HepG2 (cell line): ENCODE measurements around the gene PFN4. TPM values are rescaled to one million over a fixed set of nuclear protein-coding genes. Genes with fewer than 3 reads are reported as not detected.

Experiments
- ATAC-seq: fragments of 200-7000 bp; cut with Tn5 transposase; 3 replicates; pipeline ENCODE4 v1.9.1; 2020; ENCODE audit warnings: mild to moderate bottlenecking, moderate library complexity
- BruUV-seq: library from RNA; stranded (reverse); fragments of 400-500 nt; replicated peaks from 2 replicates; lab custom pipeline; 2021; lab: Mats Ljungman, UMichigan
- CTCF ChIA-PET: fragments of 300-600 bp; formaldehyde crosslinking; extraction: SDS; loops from one replicate; lab custom pipeline; 2021; ENCODE audit warnings: low total read pairs, inconsistent platforms, low intra/inter-chr PET ratio; lab: Yijun Ruan, JAX
- POLR2A ChIA-PET: fragments of 350-600 bp; sonication (Branson Sonifier 250); formaldehyde crosslinking; loops from one replicate; lab custom pipeline; 2020; ENCODE audit warnings: antibody characterized with exemption, inconsistent platforms; lab: Yijun Ruan, JAX
- DNase-seq: peaks from one replicate; pipeline ENCODE4 v3.0.0-alpha.2; 2015; ENCODE audit warnings: low spot score
- FAIRE-seq: peaks from 3 replicates; lab custom pipeline; 2011; peaks lifted over from hg19 to GRCh38; lab: Jason Lieb, UNC
- H2AFZ ChIP-seq: one replicate; pipeline ENCODE4 v1.6.1; 2011; ENCODE audit warnings: low read length, inconsistent platforms
- H3K27ac ChIP-seq: fragments of 300-600 bp; 3 replicates; pipeline ENCODE4 v1.8.0; 2011; ENCODE audit warnings: mixed run types, mild to moderate bottlenecking, mixed read lengths, low read length, inconsistent platforms; ENCODE audit not compliant: insufficient read depth; ENCODE audit errors: extremely low read length
- H3K27me3 ChIP-seq, 2 experiments: fragments of 200-600 bp in 1 of 2; 2 replicates in 1 of 2; 3 replicates in 1 of 2; pipeline versions ENCODE4 v1.6.0 to v1.8.0; 2011; ENCODE audit warnings: low read length in 2 of 2, mild to moderate bottlenecking in 2 of 2, moderate library complexity in 2 of 2, inconsistent platforms in 1 of 2; ENCODE audit not compliant: insufficient read depth in 2 of 2, control insufficient read depth in 1 of 2
- H3K36me3 ChIP-seq, 2 experiments: fragments of 200-600 bp in 1 of 2; replicated peaks in 1 of 2; 2 replicates in 1 of 2; 3 replicates in 1 of 2; pipeline versions ENCODE4 v1.5.1 to v1.8.0; 2011; ENCODE audit warnings: low read length in 2 of 2, inconsistent platforms in 1 of 2; ENCODE audit not compliant: insufficient read depth in 2 of 2, control insufficient read depth in 1 of 2
- H3K4me1 ChIP-seq: 2 replicates; pipeline ENCODE4 v1.5.1; 2012; ENCODE audit warnings: low read length, inconsistent platforms; ENCODE audit not compliant: insufficient read depth
- H3K4me2 ChIP-seq: 2 replicates; pipeline ENCODE4 v1.6.0; 2011; ENCODE audit warnings: low read depth, low read length, inconsistent platforms
- H3K4me3 ChIP-seq, 3 experiments: fragments of 200-600 bp in 1 of 3; sonication (generic), shearing (Covaris generic) in 1 of 3; replicated peaks in 1 of 3; 2 replicates each; pipeline ENCODE4 v1.5.1; 2011 to 2016; ENCODE audit warnings: low read length in 3 of 3, inconsistent platforms in 2 of 3, low read depth in 2 of 3, mild to moderate bottlenecking in 2 of 3, control low read depth in 1 of 3, mixed read lengths in 1 of 3; ENCODE audit not compliant: insufficient read depth in 1 of 3
- H3K79me2 ChIP-seq: one replicate; pipeline ENCODE4 v1.6.1; 2011; ENCODE audit warnings: low read length, inconsistent platforms; ENCODE audit not compliant: insufficient read depth
- H3K9ac ChIP-seq: 2 replicates; pipeline ENCODE4 v1.6.0; 2011; ENCODE audit warnings: mild to moderate bottlenecking, low read depth, low read length, inconsistent platforms; ENCODE audit not compliant: insufficient read depth
- H3K9me3 ChIP-seq: 2 replicates; pipeline ENCODE4 v1.5.1; 2012; ENCODE audit warnings: mild to moderate bottlenecking, low read length
- H4K20me1 ChIP-seq: 2 replicates; pipeline ENCODE4 v1.6.0; 2011; ENCODE audit warnings: inconsistent platforms, mild to moderate bottlenecking, low read length, moderate library complexity; ENCODE audit not compliant: insufficient read depth
- KDM5B ChIP-seq: sonication (generic); formaldehyde crosslinking; IDR thresholded peaks from 2 replicates; pipeline ENCODE4 v1.4.0; 2020; ENCODE audit warnings: missing genetic modification reagents, mild to moderate bottlenecking, borderline replicate concordance
- ZFP1 ChIP-seq: IDR thresholded peaks from 2 replicates; pipeline ENCODE4 v1.6.1; 2016
- ZNF205 ChIP-seq: IDR thresholded peaks from 2 replicates; pipeline ENCODE4 v1.6.1; 2018; ENCODE audit warnings: missing biosample characterization, missing genetic modification reagents
- ZNF317 ChIP-seq: sonication (generic); formaldehyde crosslinking; IDR thresholded peaks from 2 replicates; pipeline ENCODE4 v1.5.0; 2020; ENCODE audit warnings: mild to moderate bottlenecking, missing genetic modification reagents
- WGBS: methylation state at CpG from one replicate; pipeline ENCODE4 v1.1.6; 2017; ENCODE audit warnings: low lambda C conversion rate; 5-methylcytosine and 5-hydroxymethylcytosine counted together
- in situ Hi-C: cut with HindIII; loops from 2 replicates; pipeline ENCODE4 v1.10.0; 2017; ENCODE audit warnings: low pct_unique_long_range_greater_than_20kb; ENCODE audit not compliant: extremely low pct_ligation_motif_present
- intact Hi-C: fragments of 100-400 bp; cut with micrococcal nuclease; formaldehyde crosslinking; loops from one replicate; pipeline ENCODE4 v1.10.0; 2022; ENCODE audit not compliant: unreplicated experiment
- polyA plus RNA-seq, 8 experiments: library from polyadenylated mRNA; depleted of rRNA in 3 of 8; stranded (reverse) in 7 of 8; unstranded in 1 of 8; fragments of >200 nt; fragmentation: Illumina TruSeq in 4 of 8; extraction: Trizol in 4 of 8; gene quantifications; 2 replicates each; pipeline versions ENCODE4 v1.2.1 to v1.2.3, GENCODE V29; 2011 to 2016; ENCODE audit warnings: low read depth in 4 of 8, missing spikeins in 1 of 8, mixed read lengths in 1 of 8; ENCODE audit not compliant: insufficient read depth in 1 of 8
- total RNA-seq, 5 experiments: library from RNA; depleted of rRNA; stranded (reverse); fragments of >200 nt; fragmentation: Illumina TruSeq; extraction: Trizol; gene quantifications; 2 replicates each; pipeline ENCODE4 v1.2.3, GENCODE V29; 2016; ENCODE audit warnings: low read depth in 1 of 5

Gene PFN4
- total and polyA plus RNA-seq, 2 of the 13 experiments (the other 11 are each of a cell fraction or from before 2014, with no cell fraction given), result 0.12 to 0.20 TPM

GRCh38 chr2:24160761-24161160 is 37.6 kb upstream of the PFN4 start:
- no peak for ATAC-seq
- no peaks in the 10 kb centered on the region for H3K79me2 ChIP-seq
- TF ChIP-seq ZFP1 (no peak), ZNF205 (peak; percentile 96)
- TF ChIP-seq, all 625 proteins: peak for 1
- Histone ChIP-seq H3K4me3 (no peak overlapping the region), H3K27me3 (no peaks in the 10 kb centered on the region), H3K4me1 (peaks cover 26% of the 10 kb centered on the region), H3K27ac (no peak overlapping the region), H3K4me2 (no peak overlapping the region), H4K20me1 (no peaks in the 10 kb centered on the region), H3K9me3 (no peaks in the 10 kb centered on the region), H2AFZ (no peak overlapping the region), H3K9ac (no peak overlapping the region), H3K36me3 (no peaks in the 10 kb centered on the region)
- no TSS peak for BruUV-seq
- intact Hi-C loops (no loop called here), in situ Hi-C loops (loop anchor here (10.0 kb wide), 3 partner anchors 76 to 336 kb away; partner anchors contain the start of gene TP53I3)
- ChIA-PET CTCF (no interaction called here), POLR2A (no interaction called here)
- FAIRE-seq (no peak), DNase-seq (no peak)

- CTCF ChIA-PET, result no interaction called here
- Histone ChIP-seq H3K79me2 (no peaks in the 10 kb centered on the region), H3K4me3 (no peak overlapping the region), H2AFZ (no peak overlapping the region), H3K4me2 (no peak overlapping the region), H3K9me3 (no peaks in the 10 kb centered on the region), H3K36me3 (no peaks in the 10 kb centered on the region), H3K4me1 (peaks cover 26% of the 10 kb centered on the region), H3K27me3 (no peaks in the 10 kb centered on the region), H4K20me1 (no peaks in the 10 kb centered on the region), H3K9ac (no peak overlapping the region), H3K27ac (no peak overlapping the region)
- WGBS, result 57% methylated on average over 4 of the region's 4 CpGs
- FAIRE-seq (no peak), DNase-seq (no peak), ATAC-seq (no peak)
- in situ Hi-C loops (loop anchor here (10.0 kb wide), 3 partner anchors 75 to 335 kb away; partner anchors contain the start of gene TP53I3), intact Hi-C loops (no loop called here)
- no TSS peak for BruUV-seq
- TF ChIP-seq ZNF317 (peak; percentile 65; the same call in 1 of the 2 replicates), KDM5B (CRISPR knock-in tag) (no peak)
- POLR2A ChIA-PET, result no interaction called here
Measured at GRCh38 chr2:24159708-24160107, 36.6 kb upstream of the PFN4 start.
